ENCODE data around the gene USP33. TPM values are rescaled to one million over a fixed set of nuclear protein-coding genes. Genes with fewer than 3 reads are reported as not detected.

The USP33 gene
- total and polyA plus RNA-seq, 9 of the 15 experiments (the other 6 are each of a cell fraction or from before 2014, with no cell fraction given): 22.4 to 83.5 (median 44.7) TPM

DNA sequence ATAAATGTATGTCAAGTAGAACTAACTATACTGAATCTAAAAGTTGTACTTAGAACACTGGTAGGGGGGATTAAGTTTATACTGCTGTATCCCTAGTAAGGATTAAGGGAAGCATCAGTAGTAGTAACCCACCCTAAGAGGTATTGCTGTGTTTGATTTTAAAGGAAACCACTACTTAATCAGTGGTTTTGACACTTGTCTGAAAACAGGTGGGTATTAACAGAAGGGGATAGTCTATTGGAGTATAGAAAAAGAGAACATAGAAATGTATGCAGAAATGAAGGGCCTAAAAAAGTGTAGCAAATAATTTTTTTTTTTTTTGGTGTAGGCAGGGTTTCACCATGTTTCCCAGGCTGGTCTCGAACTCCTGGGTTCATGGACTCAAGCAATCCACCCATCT, 22.0 kb upstream of the USP33 start:
- H3K4me3 ChIP-seq: no peak overlapping the region
- H3K36me3 ChIP-seq (ENCODE audit: control insufficient read depth, insufficient read depth, low read length): peaks cover 18% of the 10 kb centered on the region; the same call in 2 of the 3 replicates
- ATAC-seq (no peak), FAIRE-seq (no peak), DNase-seq (ENCODE audit: extremely low read depth in 1 of 4, low spot score in 3 of 4) (no peak)
- 83% methylated on average over 1 of the region's 1 CpG for WGBS (ENCODE audit: insufficient coverage, low coverage, missing lambda C conversion rate)
- BruUV-seq (replicated peaks): no TSS peak
- H3K9me3 ChIP-seq (replicated peaks; ENCODE audit: control insufficient read depth, insufficient read depth, low read depth, low read length): peaks cover 3% of the 10 kb centered on the region; the same call in 1 of the 2 replicates
- intact Hi-C loops (cut with micrococcal nuclease) (no loop called here), in situ Hi-C loops (cut with MboI) (no loop called here)
- no peak overlapping the region for H3K4me2 ChIP-seq (ENCODE audit: insufficient read depth, low read length)
- H3K27ac ChIP-seq (ENCODE audit: extremely low read depth, low read depth, low read length): no peak overlapping the region
- H2AFZ ChIP-seq (ENCODE audit: low read depth, low read length): no peak overlapping the region
- TF ChIP-seq ZNF668 (CRISPR knock-in tag; IDR thresholded peaks at IDR 0.05): no peak
- ChIA-PET POLR2A (interaction anchor here (0.6 to 1.0 kb wide), 2 partner anchors 10 to 599 kb away, joined by 3 read pairs; no protein-coding TSS in a partner anchor), CTCF (ENCODE audit: low intra/inter-chr PET ratio) (no interaction called here)
- H3K9ac ChIP-seq (ENCODE audit: insufficient read depth in 1 of 2, low read depth in 2 of 2, low read length in 2 of 2): no peak overlapping the region
- peaks cover 0 to 6% of the 10 kb centered on the region in 2 experiments; a peak in 2 of 5 replicates for H3K4me1 ChIP-seq (replicated peaks in 1 of 2; ENCODE audit: control insufficient read depth in 2 of 2, insufficient read depth in 2 of 2, low read length in 2 of 2)
- peaks cover 29% of the 10 kb centered on the region for H3K79me2 ChIP-seq (ENCODE audit: control insufficient read depth, insufficient read depth, low read length)
- no peaks in the 10 kb centered on the region for H3K27me3 ChIP-seq (ENCODE audit: control insufficient read depth in 2 of 2, insufficient read depth in 2 of 2, low read length in 2 of 2)
- no peaks in the 10 kb centered on the region for H4K20me1 ChIP-seq (replicated peaks; ENCODE audit: control insufficient read depth, insufficient read depth, low read length)
- no peaks in the 10 kb centered on the region for H3K9me1 ChIP-seq (ENCODE audit: control insufficient read depth, insufficient read depth, low read length)

- Histone ChIP-seq H3K27ac (ENCODE audit: extremely low read depth, low read depth, low read length) (peak within 1 kb of the TSS; percentile 53), H3K4me2 (ENCODE audit: insufficient read depth, low read length) (peak within 1 kb of the TSS; percentile 94), H3K9me1 (ENCODE audit: control insufficient read depth, insufficient read depth, low read length) (no peaks in the 10 kb centered on the region), H3K9ac (ENCODE audit: insufficient read depth in 1 of 2, low read depth in 2 of 2, low read length in 2 of 2) (peak within 1 kb of the TSS; percentile 78 to 92), H2AFZ (ENCODE audit: low read depth, low read length) (peak within 1 kb of the TSS; percentile 92), H3K4me3 (peak within 1 kb of the TSS; percentile 95), H3K79me2 (ENCODE audit: control insufficient read depth, insufficient read depth, low read length) (peaks cover 29% of the 10 kb centered on the region), H3K27me3 (ENCODE audit: control insufficient read depth in 2 of 2, insufficient read depth in 2 of 2, low read length in 2 of 2) (no peaks in the 10 kb centered on the region), H3K36me3 (ENCODE audit: control insufficient read depth, insufficient read depth, low read length) (peaks cover 14% of the 10 kb centered on the region; the same call in 2 of the 3 replicates), H3K4me1 (replicated peaks in 1 of 2; ENCODE audit: control insufficient read depth in 2 of 2, insufficient read depth in 2 of 2, low read length in 2 of 2) (peaks cover 0 to 6% of the 10 kb centered on the region in 2 experiments; a peak in 2 of 5 replicates), H4K20me1 (replicated peaks; ENCODE audit: control insufficient read depth, insufficient read depth, low read length) (no peaks in the 10 kb centered on the region), H3K9me3 (replicated peaks; ENCODE audit: control insufficient read depth, insufficient read depth, low read depth, low read length) (peaks cover 1% of the 10 kb centered on the region; the same call in 1 of the 2 replicates)
- in situ Hi-C loops (cut with MboI) (no loop called here), intact Hi-C loops (cut with micrococcal nuclease) (no loop called here)
- CTCF ChIA-PET (ENCODE audit: low intra/inter-chr PET ratio): interaction anchor here (0.6 to 0.7 kb wide), 2 partner anchors 636 to 1989 kb away, joined by 4 to 6 read pairs; no protein-coding TSS in a partner anchor
- POLR2A ChIA-PET: interaction anchor here (1.2 kb wide), 1 partner anchor 17 kb away, joined by 3 read pairs; no protein-coding TSS in a partner anchor
- WGBS (ENCODE audit: insufficient coverage, low coverage, missing lambda C conversion rate): under 1% methylated on average over 28 of the region's 40 CpGs
- ATAC-seq (peak; percentile 98), DNase-seq (ENCODE audit: extremely low read depth in 1 of 4, low spot score in 3 of 4) (peak; percentile 81 to 95 (median 86)), FAIRE-seq (peak; percentile 94)
- BruUV-seq (replicated peaks): no TSS peak
- TF ChIP-seq CREB1 (IDR thresholded peaks at IDR 0.05) (peak; percentile 81; the same call in 1 of the 2 replicates), CREB1 (CRISPR knock-in tag; IDR thresholded peaks at IDR 0.05) (peak; percentile 73), MTA1 (IDR thresholded peaks at IDR 0.05; ENCODE audit: borderline replicate concordance) (no peak), ZNF444 (CRISPR knock-in tag; IDR thresholded peaks at IDR 0.05) (no peak), TEAD4 (IDR thresholded peaks at IDR 0.05; ENCODE audit: low read length) (no peak), TEAD4 (CRISPR knock-in tag; IDR thresholded peaks at IDR 0.05; ENCODE audit: borderline replicate concordance) (no peak), NEUROD1 (IDR thresholded peaks at IDR 0.05; ENCODE audit: borderline replicate concordance, low read depth, low read length, partially characterized antibody) (no peak), ZBTB2 (IDR thresholded peaks at IDR 0.05) (peak; percentile 71), ZNF75A (CRISPR knock-in tag; IDR thresholded peaks at IDR 0.05) (no peak), ELF1 (tag; IDR thresholded peaks at IDR 0.05) (peak; percentile 70), ZBTB8A (IDR thresholded peaks at IDR 0.05; ENCODE audit: partially characterized antibody) (no peak), GMEB1 (CRISPR knock-in tag; IDR thresholded peaks at IDR 0.05) (peak; percentile 92)
Measured at GRCh38 chr1:77779529-77780281, 20.1 kb upstream of the USP33 start, which contains the start of gene MIGA1. Gene MIGA1, plus strand, starts transcription at chr1:77779649. Its CDS starts 3,604 bp downstream, at chr1:77783253.
